Astrocyte (in vitro differentiated cells and primary cell): ENCODE results near the gene H6PD.

Source experiments
- CTCF ChIP-seq: IDR thresholded peaks from 2 replicates; pipeline ENCODE4 v1.5.1; 2011; ENCODE audit warnings: low read depth, mild to moderate bottlenecking, inconsistent platforms, low read length, moderate library complexity; ENCODE audit not compliant: insufficient read depth
- EZH2 ChIP-seq: IDR thresholded peaks from 2 replicates; pipeline ENCODE4 v1.6.1; 2012; ENCODE audit warnings: mild to moderate bottlenecking, low read length, inconsistent platforms; ENCODE audit not compliant: insufficient read depth

DNA sequence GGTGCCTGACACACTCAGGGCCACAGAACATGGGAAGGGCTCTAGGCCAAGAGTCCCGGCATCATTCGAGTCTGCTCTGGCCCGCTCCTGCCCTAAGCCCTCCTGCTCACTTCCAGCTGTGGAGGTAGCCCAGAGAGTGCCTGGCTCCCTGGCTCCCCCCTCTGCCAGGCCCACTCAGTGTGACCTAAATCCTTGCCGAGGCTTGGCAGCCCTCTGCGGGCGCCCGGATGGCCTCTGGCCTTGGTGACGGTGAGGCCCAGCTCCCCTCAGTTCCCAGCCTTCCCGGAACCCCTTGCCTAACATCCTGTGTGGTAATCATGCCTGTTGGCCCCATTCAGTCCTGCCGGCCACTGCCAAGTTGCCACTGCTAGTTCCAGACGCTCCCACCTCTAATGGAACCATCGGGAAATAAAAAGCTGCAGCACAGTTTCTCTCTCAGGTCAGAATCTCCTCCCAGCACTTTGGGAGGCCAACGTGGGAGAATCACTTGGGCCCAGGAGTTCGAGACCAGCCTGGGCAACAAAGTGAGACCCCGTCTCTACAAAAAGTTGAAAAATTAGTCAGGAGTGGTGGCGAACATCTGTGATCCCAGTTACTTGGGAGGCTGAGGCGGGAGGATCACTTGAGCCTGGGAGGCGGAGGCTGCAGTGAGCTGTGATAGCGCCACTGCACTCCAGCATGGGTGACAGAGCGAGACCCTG lies 1.2 kb upstream of the H6PD start:
- TF ChIP-seq CTCF (no peak), EZH2 (no peak)
